AG09319 (cell line): ENCODE measurements around the gene ZNF217.
"Not testable (repeated sequence)": the region's sequence is repeated elsewhere in the genome, so short reads cannot be mapped to it uniquely, and the experiment has no call there.

Experiments used
- DNase-seq: peaks from one replicate; pipeline ENCODE4 v3.0.0-alpha.2; 2010; ENCODE audit warnings: low read depth; ENCODE audit errors: extremely low read depth
- CTCF ChIP-seq: IDR thresholded peaks from 2 replicates; pipeline ENCODE4 v1.5.1; 2011; ENCODE audit warnings: low read depth, mild to moderate bottlenecking, inconsistent platforms, low read length, moderate library complexity

The ZNF217 gene

DNA sequence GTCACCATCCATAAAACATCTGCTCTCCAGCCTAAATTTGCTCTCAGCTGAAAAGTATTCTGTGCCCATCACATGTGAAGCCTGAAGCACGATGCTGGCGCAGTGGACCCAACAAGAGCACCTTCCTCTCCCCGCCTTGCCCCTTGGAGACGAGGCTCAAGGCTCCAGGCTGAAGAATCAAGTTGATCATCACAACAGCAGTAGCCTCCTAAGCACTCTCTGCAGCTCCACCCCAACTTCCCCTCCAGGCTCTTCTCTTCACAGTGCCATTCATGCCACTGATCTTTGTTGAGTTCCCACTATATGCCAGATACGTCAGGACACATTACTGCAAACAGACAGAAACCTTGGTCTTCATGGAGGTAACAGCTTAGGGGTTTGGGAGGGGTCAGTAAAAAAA lies 41.6 kb upstream of the ZNF217 start:
- no peak for DNase-seq
- no peak for TF ChIP-seq CTCF

DNA sequence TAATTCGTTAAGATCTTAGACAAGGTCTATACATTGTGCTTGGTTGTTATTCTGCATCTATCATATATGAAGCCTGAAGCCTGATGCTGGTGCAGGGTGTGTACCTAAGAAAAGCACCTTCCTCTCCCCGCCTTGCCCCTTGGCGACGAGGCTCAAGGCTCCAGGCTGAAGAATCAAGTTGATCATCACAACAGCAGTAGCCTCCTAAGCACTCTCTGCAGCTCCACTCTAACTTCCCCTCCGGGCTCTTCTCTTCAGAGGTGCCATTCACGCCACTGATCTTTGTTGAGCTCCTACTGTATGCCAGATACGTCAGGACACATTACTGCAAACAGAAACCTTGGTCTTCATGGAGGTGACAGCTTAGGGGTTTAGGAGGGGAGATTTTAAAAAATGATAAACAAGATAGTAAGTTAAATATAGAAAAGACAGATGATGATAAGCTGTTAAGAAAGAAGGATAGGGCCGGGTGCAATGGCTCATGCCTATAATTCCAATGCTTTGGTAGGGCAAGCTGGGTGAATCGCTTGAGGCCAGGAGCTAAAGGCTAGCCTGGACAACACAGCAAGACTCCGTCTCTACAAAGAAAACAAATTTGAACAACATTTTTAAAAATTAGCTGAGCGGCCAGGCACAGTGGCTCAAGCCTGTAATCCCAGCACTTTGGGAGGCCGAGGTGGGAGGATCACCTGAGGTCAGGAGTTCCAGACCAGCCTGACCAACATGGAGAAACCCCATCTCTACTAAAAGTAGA lies 38.4 kb upstream of the ZNF217 start:
- TF ChIP-seq CTCF, result no peak
- DNase-seq, result no peak

DNA sequence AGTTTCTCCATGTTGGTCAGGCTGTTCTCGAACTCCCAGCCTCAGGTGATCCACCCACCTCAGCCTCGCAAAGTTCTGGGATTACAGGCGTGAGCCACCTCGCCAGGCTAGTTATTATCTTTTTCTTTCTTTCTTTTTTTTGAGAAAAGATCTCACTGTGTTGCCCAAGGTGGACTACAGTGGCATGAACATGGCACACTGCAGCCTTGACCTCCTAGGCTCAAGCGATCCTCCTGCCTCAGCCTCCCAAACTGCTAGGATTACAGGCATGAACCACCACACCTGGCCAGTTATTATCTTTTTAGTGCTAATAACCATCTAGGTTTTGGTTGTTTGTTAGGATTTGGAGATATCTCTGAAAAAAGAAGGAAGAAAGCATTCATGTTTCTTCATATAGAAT lies 35.8 kb upstream of the ZNF217 start:
- no peak for TF ChIP-seq CTCF
- no peak for DNase-seq

DNA sequence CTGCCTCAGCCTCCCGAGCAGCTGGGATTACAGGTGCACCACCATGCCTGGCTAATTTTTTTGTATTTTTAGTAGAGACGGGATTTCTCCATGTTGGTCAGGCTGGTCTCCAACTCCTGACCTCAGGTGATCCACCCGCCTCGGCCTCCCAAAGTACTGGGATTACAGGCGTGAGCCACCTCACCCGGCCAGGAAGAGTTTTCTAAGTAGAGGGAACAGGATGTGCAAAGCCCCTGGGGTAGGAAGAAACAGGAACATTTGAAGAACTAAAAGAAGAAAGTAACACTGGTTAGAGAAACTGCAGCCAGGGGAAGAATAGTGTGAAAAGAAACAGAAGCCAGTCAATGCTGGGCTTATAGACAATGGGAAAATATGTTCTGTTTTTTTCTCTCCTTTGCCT lies 35.1 kb upstream of the ZNF217 start:
- DNase-seq, result not testable (repeated sequence)

- no peak for DNase-seq
- TF ChIP-seq CTCF, result no peak
Observed at GRCh38 chr20:53628076-53628475, 34.4 kb upstream of the ZNF217 start.

GRCh38 chr20:53627001-53627400 lies 33.4 kb upstream of the ZNF217 start:
- not testable (repeated sequence) for DNase-seq

- no peak for DNase-seq
- no peak for TF ChIP-seq CTCF
Observed at GRCh38 chr20:53626584-53626983, 32.9 kb upstream of the ZNF217 start.

DNA sequence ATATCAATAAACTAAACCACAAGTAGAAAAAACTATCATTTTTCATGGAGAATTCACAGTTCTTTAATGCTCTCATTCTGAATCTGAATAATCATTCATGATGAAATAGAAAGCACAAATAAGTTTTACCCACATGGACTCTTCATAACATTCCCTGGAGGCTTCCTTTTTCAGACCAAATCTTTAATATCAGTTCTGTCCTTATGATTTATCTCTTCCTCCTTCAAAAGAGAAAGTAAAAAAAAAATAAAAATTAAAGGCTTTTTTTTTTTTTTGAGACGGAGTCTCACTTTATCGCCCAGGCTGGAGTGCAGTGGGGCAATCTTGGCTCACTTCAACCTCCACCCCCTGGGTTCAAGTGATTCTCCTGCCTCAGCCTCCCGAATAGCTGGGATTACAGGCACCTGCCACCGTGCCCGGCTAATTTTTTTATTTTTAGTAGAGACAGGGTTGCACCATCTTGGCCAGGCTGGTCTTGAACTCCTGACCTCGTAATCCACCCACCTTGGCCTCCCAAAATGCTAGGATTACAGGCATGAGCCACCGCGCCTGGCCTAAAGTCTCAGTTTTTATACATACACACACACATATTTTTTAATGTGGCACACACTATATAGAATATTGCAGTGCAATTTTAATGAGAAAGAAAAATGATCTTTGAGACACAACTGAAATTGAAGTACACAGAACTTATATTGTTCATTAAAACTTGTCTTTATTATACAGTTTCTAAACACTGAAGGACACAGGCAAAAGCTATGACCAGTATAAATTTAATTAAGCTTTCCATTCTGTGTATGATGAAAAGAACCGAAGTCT lies 31.9 kb upstream of the ZNF217 start:
- DNase-seq, result no peak
- TF ChIP-seq CTCF, result no peak

DNA sequence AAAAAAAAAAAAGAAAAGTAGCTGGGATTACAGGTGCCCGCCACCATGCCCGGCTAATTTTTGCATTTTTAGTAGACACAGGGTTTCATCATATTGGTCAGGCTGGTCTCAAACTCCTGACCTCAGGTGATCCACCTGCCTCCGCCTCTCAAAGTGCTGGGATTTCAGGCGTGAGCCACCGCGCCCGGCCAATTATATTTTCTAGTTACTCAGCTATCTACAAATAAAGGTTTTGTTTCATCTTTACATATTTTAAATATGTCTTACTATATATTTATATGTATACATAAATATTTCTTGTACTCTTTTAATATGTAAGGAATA lies 31.2 kb upstream of the ZNF217 start:
- not testable (repeated sequence) for DNase-seq
